GM23338 (cell line): ENCODE measurements around the gene UGT1A4.

Source experiments
- CREB1 ChIP-seq: fragments of 250-450 bp; sonication (Bioruptor Pico); IDR thresholded peaks from 2 replicates; pipeline ENCODE4 v1.5.0; 2020; ENCODE audit warnings: low read depth, mild to moderate bottlenecking, moderate library complexity
- EZH2 ChIP-seq: fragments of 200-600 bp; sonication (generic); IDR thresholded peaks from one replicate; pipeline ENCODE4 v1.8.0; 2017; ENCODE audit warnings: antibody characterized with exemption, mild to moderate bottlenecking, low read depth; ENCODE audit not compliant: unreplicated experiment
- EZH2phosphoT487 ChIP-seq: fragments of 200-600 bp; sonication (generic); IDR thresholded peaks from one replicate; pipeline ENCODE4 v1.8.1; 2018; ENCODE audit warnings: antibody characterized with exemption; ENCODE audit not compliant: unreplicated experiment
- JUNB ChIP-seq: IDR thresholded peaks from one replicate; pipeline ENCODE4 v1.6.1; 2016; ENCODE audit warnings: antibody characterized with exemption; ENCODE audit not compliant: unreplicated experiment
- POLR2AphosphoS5 ChIP-seq: IDR thresholded peaks from 2 replicates; pipeline ENCODE4 v1.6.1; 2016; ENCODE audit warnings: antibody characterized with exemption, low read depth
- REST ChIP-seq: IDR thresholded peaks from one replicate; pipeline ENCODE4 v1.6.1; 2018; ENCODE audit warnings: antibody characterized with exemption; ENCODE audit not compliant: unreplicated experiment
- STAT1 ChIP-seq: IDR thresholded peaks from one replicate; pipeline ENCODE4 v1.6.1; 2016; ENCODE audit warnings: antibody characterized with exemption; ENCODE audit not compliant: unreplicated experiment
- ZNF114 ChIP-seq: fragments of 250-450 bp; sonication (Bioruptor Pico); IDR thresholded peaks from 2 replicates; pipeline ENCODE4 v1.5.0; 2020; ENCODE audit warnings: mild to moderate bottlenecking, moderate library complexity
- ZNF331 ChIP-seq: fragments of 250-450 bp; sonication (Bioruptor Pico); IDR thresholded peaks from 2 replicates; pipeline ENCODE4 v1.5.0; 2020; ENCODE audit warnings: low read depth, mild to moderate bottlenecking, moderate library complexity
- TF ChIP-seq, protein P1 (sequence below), 2 experiments: fragments of 200-600 bp in 1 of 2; sonication (generic) in 1 of 2; conservative IDR thresholded peaks; 2 replicates each; pipeline versions ENCODE4 v1.5.1 to v1.6.1; 2016 to 2017; ENCODE audit warnings: antibody characterized with exemption in 2 of 2, low read depth in 2 of 2, mild to moderate bottlenecking in 2 of 2, moderate library complexity in 1 of 2

DNA sequence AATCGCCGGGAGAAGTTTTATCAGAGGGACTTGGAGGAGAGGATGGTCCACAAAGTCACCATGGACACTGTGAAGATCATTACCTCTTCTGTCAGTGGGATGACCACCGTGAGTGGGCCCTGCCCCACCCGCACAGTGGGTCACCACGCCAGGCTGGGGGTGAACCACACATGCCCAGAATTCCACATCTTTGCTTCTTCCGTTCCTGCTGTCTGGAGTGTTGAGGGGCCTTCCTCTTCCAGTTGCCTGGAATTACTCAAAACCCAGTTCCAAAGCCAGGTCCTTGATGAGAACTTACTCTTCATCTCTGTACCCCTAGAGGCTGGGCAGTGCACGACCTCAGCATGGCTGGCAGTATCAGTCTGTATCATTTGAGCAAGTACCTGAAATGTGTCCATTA is 81.7 kb downstream of the UGT1A4 start:
- TF ChIP-seq, protein P1, sequence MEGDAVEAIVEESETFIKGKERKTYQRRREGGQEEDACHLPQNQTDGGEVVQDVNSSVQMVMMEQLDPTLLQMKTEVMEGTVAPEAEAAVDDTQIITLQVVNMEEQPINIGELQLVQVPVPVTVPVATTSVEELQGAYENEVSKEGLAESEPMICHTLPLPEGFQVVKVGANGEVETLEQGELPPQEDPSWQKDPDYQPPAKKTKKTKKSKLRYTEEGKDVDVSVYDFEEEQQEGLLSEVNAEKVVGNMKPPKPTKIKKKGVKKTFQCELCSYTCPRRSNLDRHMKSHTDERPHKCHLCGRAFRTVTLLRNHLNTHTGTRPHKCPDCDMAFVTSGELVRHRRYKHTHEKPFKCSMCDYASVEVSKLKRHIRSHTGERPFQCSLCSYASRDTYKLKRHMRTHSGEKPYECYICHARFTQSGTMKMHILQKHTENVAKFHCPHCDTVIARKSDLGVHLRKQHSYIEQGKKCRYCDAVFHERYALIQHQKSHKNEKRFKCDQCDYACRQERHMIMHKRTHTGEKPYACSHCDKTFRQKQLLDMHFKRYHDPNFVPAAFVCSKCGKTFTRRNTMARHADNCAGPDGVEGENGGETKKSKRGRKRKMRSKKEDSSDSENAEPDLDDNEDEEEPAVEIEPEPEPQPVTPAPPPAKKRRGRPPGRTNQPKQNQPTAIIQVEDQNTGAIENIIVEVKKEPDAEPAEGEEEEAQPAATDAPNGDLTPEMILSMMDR (conservative IDR thresholded peaks at IDR 0.05; ENCODE audit: low read depth in 2 of 2), result no peak
- no peak for TF ChIP-seq POLR2AphosphoS5
- TF ChIP-seq REST, result no peak
- TF ChIP-seq EZH2, result no peak
- TF ChIP-seq CREB1 (CRISPR knock-in tag), result no peak
- no peak for TF ChIP-seq EZH2phosphoT487
- no peak for TF ChIP-seq ZNF114 (CRISPR knock-in tag)
- TF ChIP-seq JUNB, result no peak
- TF ChIP-seq ZNF331, result no peak
- TF ChIP-seq STAT1, result no peak
